Prostate gland (tissue), 2 donors: Measurements from ENCODE around the gene NUDT8.

Experiments used
- CTCF ChIP-seq, 4 experiments: fragments of 200-600 bp in 2 of 4; fragments of 450-650 bp in 2 of 4; sonication (generic) in 2 of 4; IDR thresholded peaks; 1 replicate in 3 of 4; 2 replicates in 1 of 4; pipeline ENCODE4 v1.5.1; 2016 to 2019; ENCODE audit warnings: antibody characterized with exemption in 4 of 4, mild to moderate bottlenecking in 2 of 4, moderate library complexity in 2 of 4
- POLR2A ChIP-seq: fragments of 450-650 bp; IDR thresholded peaks from one replicate; pipeline ENCODE4 v1.6.1; 2016; ENCODE audit warnings: antibody characterized with exemption, mild to moderate bottlenecking

GRCh38 chr11:67612751-67613150, 17.0 kb downstream of the NUDT8 start:
- no peak for TF ChIP-seq POLR2A
- no peak for TF ChIP-seq CTCF (IDR thresholded peaks at IDR 0.05)
